ENCODE data around the gene PCLAF.
A peak's percentile ranks its signal among the peaks of the same experiment; 100 is the strongest.
"Not testable (repeated sequence)": the region's sequence is repeated elsewhere in the genome, so short reads cannot be mapped to it uniquely, and the experiment has no call there.

Gene PCLAF

GRCh38 chr15:64369078-64369607 lies 12.1 kb downstream of the PCLAF start:
- DNase-seq: no peak

- no peak for DNase-seq
These were observed 20.0 kb downstream of the PCLAF start for GRCh38 chr15:64361259-64361658.

- no peak for DNase-seq
These were observed 24.6 kb downstream of the PCLAF start for GRCh38 chr15:64356710-64357040.

- peak; percentile 44 to 98 (median 93) for DNase-seq
These were observed 25.1 kb downstream of the PCLAF start, which contains the start of gene CSNK1G1 for GRCh38 chr15:64355944-64356709. Gene CSNK1G1, minus strand, starts transcription at chr15:64356173. Its CDS starts 55,674 bp downstream, at chr15:64300499.

GRCh38 chr15:64355348-64355943 lies 25.8 kb downstream of the PCLAF start:
- DNase-seq: peak in 14 of 56 donors; percentile 4 to 57 (median 29)

- DNase-seq: no peak
These were observed 26.4 kb downstream of the PCLAF start for GRCh38 chr15:64354688-64355344.

GRCh38 chr15:64351265-64351664 lies 30.0 kb downstream of the PCLAF start:
- no peak for DNase-seq

- no peak for DNase-seq
These were observed 31.9 kb downstream of the PCLAF start for GRCh38 chr15:64349375-64349774.

- DNase-seq: no peak
These were observed 32.8 kb downstream of the PCLAF start for GRCh38 chr15:64348455-64348854.

GRCh38 chr15:64346242-64346641 lies 35.0 kb downstream of the PCLAF start:
- not testable (repeated sequence) for DNase-seq

GRCh38 chr15:64344651-64345294 lies 36.5 kb downstream of the PCLAF start:
- DNase-seq: no peak

GRCh38 chr15:64343841-64344240 lies 37.4 kb downstream of the PCLAF start:
- DNase-seq: no peak

- DNase-seq: no peak
These were observed 38.0 kb downstream of the PCLAF start for GRCh38 chr15:64343222-64343621.

- no peak for DNase-seq
These were observed 39.3 kb downstream of the PCLAF start for GRCh38 chr15:64341961-64342360.

GRCh38 chr15:64340355-64340754 lies 40.9 kb downstream of the PCLAF start:
- DNase-seq: no peak

GRCh38 chr15:64337761-64338160 lies 43.5 kb downstream of the PCLAF start:
- DNase-seq: no peak

- DNase-seq: no peak
These were observed 47.0 kb downstream of the PCLAF start for GRCh38 chr15:64333986-64334929.

- DNase-seq: no peak
These were observed 47.7 kb downstream of the PCLAF start for GRCh38 chr15:64333516-64333915.

GRCh38 chr15:64331668-64332067 lies 49.6 kb downstream of the PCLAF start:
- DNase-seq: not testable (repeated sequence)

- not testable (repeated sequence) for DNase-seq
These were observed 54.3 kb downstream of the PCLAF start for GRCh38 chr15:64326975-64327374.

- not testable (repeated sequence) for DNase-seq
These were observed 54.8 kb downstream of the PCLAF start for GRCh38 chr15:64326458-64326857.

Data from nucleus accumbens (tissue), 56 donors.